ENCODE results near the gene IRF5.

IRF5 gene

DNA sequence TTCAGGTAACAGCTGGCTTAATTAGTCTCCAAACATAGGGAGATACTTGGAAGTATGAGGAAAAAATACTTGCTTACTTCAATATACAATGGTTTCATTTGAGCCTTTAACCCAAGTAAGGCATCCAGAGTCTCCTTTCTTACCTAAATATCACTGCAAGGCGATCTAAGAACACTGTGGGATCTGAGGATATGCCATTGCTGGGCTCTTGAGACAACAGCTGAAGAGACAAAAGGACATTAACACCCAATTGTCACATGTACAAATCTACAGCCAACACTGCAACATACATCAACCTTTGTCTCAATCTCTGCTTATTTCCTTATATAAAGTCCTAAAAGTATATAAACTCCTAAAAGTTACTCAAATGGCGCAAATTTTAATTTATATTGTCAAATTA is 44.4 kb downstream of the IRF5 start:
- Histone ChIP-seq H3K14ac (ENCODE audit: low read length) (no peak overlapping the region), H2BK120ac (ENCODE audit: insufficient read depth, low read length, poor library complexity) (no peak overlapping the region), H2AFZ (ENCODE audit: insufficient read depth, low read length, poor library complexity) (no peak overlapping the region), H3K4me2 (ENCODE audit: low read length) (no peak overlapping the region), H4K12ac (ENCODE audit: low read depth, low read length) (no peak overlapping the region), H4K8ac (ENCODE audit: low read depth, low read length) (no peak overlapping the region), H4K91ac (ENCODE audit: low read depth, low read length) (no peak overlapping the region), H2AK5ac (ENCODE audit: low read length) (no peak overlapping the region), H2BK12ac (ENCODE audit: low read length) (no peak overlapping the region), H3K79me1 (ENCODE audit: low read length) (no peaks in the 10 kb centered on the region), H3K9ac (ENCODE audit: low read length) (no peak overlapping the region), H3K4ac (ENCODE audit: low read depth, low read length) (no peak overlapping the region), H2BK5ac (ENCODE audit: low read depth, low read length, poor library complexity) (no peak overlapping the region), H3K23ac (ENCODE audit: low read length) (no peak overlapping the region), H3K18ac (ENCODE audit: low read length) (no peak overlapping the region), H3K4me1 (ENCODE audit: control insufficient read depth in 1 of 2, insufficient read depth in 2 of 2, low read length in 2 of 2) (no peaks in the 10 kb centered on the region), H3K9me3 (ENCODE audit: insufficient read depth, low read depth, low read length) (no peaks in the 10 kb centered on the region), H3K36me3 (ENCODE audit: control insufficient read depth in 1 of 2, insufficient read depth in 2 of 2, low read length in 2 of 2) (peaks cover 15 to 33% of the 10 kb centered on the region in 2 experiments), H3K4me3 (ENCODE audit: low read depth, low read length) (no peak overlapping the region), H3K27me3 (ENCODE audit: insufficient read depth, low read length) (no peaks in the 10 kb centered on the region), H3K79me2 (ENCODE audit: control insufficient read depth, insufficient read depth, low read length, poor library complexity) (no peaks in the 10 kb centered on the region), H3K27ac (ENCODE audit: low read depth, low read length) (no peak overlapping the region)
- WGBS (ENCODE audit: extremely low coverage, insufficient coverage, insufficient read length): no CpG with 5 or more reads among the region's 2 CpGs
- DNase-seq: no peak

DNA sequence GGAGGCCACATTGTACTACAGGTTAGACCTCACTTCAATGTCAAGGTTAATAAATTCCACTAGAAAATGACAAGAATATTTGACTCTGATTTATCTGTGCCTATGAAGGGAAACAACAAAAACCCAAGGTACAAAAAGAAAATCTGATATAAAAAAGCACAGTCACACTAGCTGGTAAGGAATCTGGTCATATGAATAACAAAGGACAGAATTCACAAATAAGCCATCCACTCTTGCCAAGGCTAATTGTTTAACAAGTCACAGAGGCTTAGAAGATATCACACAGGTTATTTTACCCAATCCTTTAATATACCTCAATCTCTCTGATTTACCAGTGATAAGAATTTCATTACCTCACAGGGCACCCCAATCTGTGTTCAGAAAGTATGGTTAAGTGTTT is 47.9 kb downstream of the IRF5 start:
- H3K18ac ChIP-seq (ENCODE audit: low read length): no peak overlapping the region

DNA sequence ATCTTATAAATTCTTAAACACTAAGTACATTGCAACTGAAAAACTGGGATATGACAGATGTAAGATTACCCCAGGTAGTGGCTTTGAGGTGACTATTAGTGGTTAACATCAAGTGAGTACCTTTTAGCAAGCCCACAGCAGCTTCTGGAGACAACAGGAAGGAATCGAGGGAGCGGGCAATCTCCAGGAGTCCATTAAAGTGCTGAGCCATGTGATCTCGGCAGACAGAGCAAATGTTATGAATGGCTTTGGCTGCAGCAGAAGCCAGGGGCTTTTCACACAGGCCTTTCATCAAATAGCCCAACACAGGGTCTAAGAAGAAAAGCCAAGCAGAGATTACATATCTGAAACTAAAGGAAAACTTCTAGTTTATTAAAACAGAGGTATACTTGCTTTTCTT is 48.9 kb downstream of the IRF5 start:
- Histone ChIP-seq H3K9me3 (ENCODE audit: insufficient read depth, low read depth, low read length) (no peaks in the 10 kb centered on the region), H3K27me3 (ENCODE audit: insufficient read depth, low read length) (no peaks in the 10 kb centered on the region), H3K14ac (ENCODE audit: low read length) (no peak overlapping the region), H2BK120ac (ENCODE audit: insufficient read depth, low read length, poor library complexity) (no peak overlapping the region), H3K18ac (ENCODE audit: low read length) (no peak overlapping the region), H3K4me3 (ENCODE audit: low read depth, low read length) (no peak overlapping the region), H3K27ac (ENCODE audit: low read depth, low read length) (no peak overlapping the region), H3K36me3 (ENCODE audit: control insufficient read depth in 1 of 2, insufficient read depth in 2 of 2, low read length in 2 of 2) (peaks cover 17 to 22% of the 10 kb centered on the region in 2 experiments), H3K23ac (ENCODE audit: low read length) (no peak overlapping the region), H3K9ac (ENCODE audit: low read length) (no peak overlapping the region), H2AFZ (ENCODE audit: insufficient read depth, low read length, poor library complexity) (no peak overlapping the region), H3K4me1 (ENCODE audit: control insufficient read depth in 1 of 2, insufficient read depth in 2 of 2, low read length in 2 of 2) (no peaks in the 10 kb centered on the region), H2AK5ac (ENCODE audit: low read length) (no peak overlapping the region), H3K4ac (ENCODE audit: low read depth, low read length) (no peak overlapping the region), H4K12ac (ENCODE audit: low read depth, low read length) (no peak overlapping the region), H2BK5ac (ENCODE audit: low read depth, low read length, poor library complexity) (no peak overlapping the region), H2BK12ac (ENCODE audit: low read length) (no peak overlapping the region), H4K91ac (ENCODE audit: low read depth, low read length) (no peak overlapping the region), H3K79me1 (ENCODE audit: low read length) (no peaks in the 10 kb centered on the region), H3K4me2 (ENCODE audit: low read length) (no peak overlapping the region), H4K8ac (ENCODE audit: low read depth, low read length) (no peak overlapping the region), H3K79me2 (ENCODE audit: control insufficient read depth, insufficient read depth, low read length, poor library complexity) (no peaks in the 10 kb centered on the region)
- WGBS (ENCODE audit: extremely low coverage, insufficient coverage, insufficient read length): no CpG with 5 or more reads among the region's 3 CpGs
- DNase-seq: no peak

More for the DNA sequence above, 47.9 kb downstream of the IRF5 start:
- no peak overlapping the region for H3K9ac ChIP-seq (ENCODE audit: low read length)
- H4K12ac ChIP-seq (ENCODE audit: low read depth, low read length): no peak overlapping the region
- no peaks in the 10 kb centered on the region for H3K4me1 ChIP-seq (ENCODE audit: control insufficient read depth in 1 of 2, insufficient read depth in 2 of 2, low read length in 2 of 2)
- H3K23ac ChIP-seq (ENCODE audit: low read length): no peak overlapping the region
- H3K4me3 ChIP-seq (ENCODE audit: low read depth, low read length): no peak overlapping the region
- no peak overlapping the region for H2BK5ac ChIP-seq (ENCODE audit: low read depth, low read length, poor library complexity)
- H4K8ac ChIP-seq (ENCODE audit: low read depth, low read length): no peak overlapping the region
- no peak overlapping the region for H2AK5ac ChIP-seq (ENCODE audit: low read length)
- H3K79me1 ChIP-seq (ENCODE audit: low read length): no peaks in the 10 kb centered on the region
- H3K4me2 ChIP-seq (ENCODE audit: low read length): no peak overlapping the region
- no peak overlapping the region for H2BK12ac ChIP-seq (ENCODE audit: low read length)
- H3K36me3 ChIP-seq (ENCODE audit: control insufficient read depth in 1 of 2, insufficient read depth in 2 of 2, low read length in 2 of 2): peaks cover 17 to 23% of the 10 kb centered on the region in 2 experiments
- no peak overlapping the region for H2BK120ac ChIP-seq (ENCODE audit: insufficient read depth, low read length, poor library complexity)
- no peaks in the 10 kb centered on the region for H3K79me2 ChIP-seq (ENCODE audit: control insufficient read depth, insufficient read depth, low read length, poor library complexity)
- no peak overlapping the region for H4K91ac ChIP-seq (ENCODE audit: low read depth, low read length)
- DNase-seq: no peak
- no peaks in the 10 kb centered on the region for H3K27me3 ChIP-seq (ENCODE audit: insufficient read depth, low read length)
- no peak overlapping the region for H3K14ac ChIP-seq (ENCODE audit: low read length)
- H3K4ac ChIP-seq (ENCODE audit: low read depth, low read length): no peak overlapping the region
- H3K27ac ChIP-seq (ENCODE audit: low read depth, low read length): no peak overlapping the region
- no peak overlapping the region for H2AFZ ChIP-seq (ENCODE audit: insufficient read depth, low read length, poor library complexity)
- H3K9me3 ChIP-seq (ENCODE audit: insufficient read depth, low read depth, low read length): no peaks in the 10 kb centered on the region

DNA sequence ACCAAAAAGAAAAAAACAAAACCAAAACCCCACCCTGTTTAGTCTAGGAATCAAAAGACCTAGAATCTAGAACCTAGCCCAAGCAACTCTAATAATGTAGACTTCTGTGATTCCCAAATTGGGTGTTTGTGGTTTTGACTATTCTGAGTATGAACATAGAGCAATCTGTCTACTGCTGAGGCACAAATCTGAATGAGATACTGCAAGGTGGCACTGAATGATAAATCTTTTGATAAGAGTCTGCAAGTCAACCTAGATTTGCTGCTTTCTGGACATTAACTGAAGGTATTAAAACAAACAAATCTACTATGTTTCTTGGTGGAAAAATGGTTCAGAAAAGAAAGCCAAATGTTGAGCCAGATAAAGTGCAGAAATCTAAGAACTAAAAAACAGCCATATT is 50.6 kb downstream of the IRF5 start:
- no peak for DNase-seq
- no peak overlapping the region for H2BK5ac ChIP-seq (ENCODE audit: low read depth, low read length, poor library complexity)

More for the DNA sequence above, 50.6 kb downstream of the IRF5 start:
- no peak overlapping the region for H2AK5ac ChIP-seq (ENCODE audit: low read length)
- no peak overlapping the region for H3K4me2 ChIP-seq (ENCODE audit: low read length)
- no peak overlapping the region for H3K4ac ChIP-seq (ENCODE audit: low read depth, low read length)
- no peak overlapping the region for H2AFZ ChIP-seq (ENCODE audit: insufficient read depth, low read length, poor library complexity)
- no peak overlapping the region for H2BK120ac ChIP-seq (ENCODE audit: insufficient read depth, low read length, poor library complexity)
- peaks cover 14 to 15% of the 10 kb centered on the region in 2 experiments for H3K36me3 ChIP-seq (ENCODE audit: control insufficient read depth in 1 of 2, insufficient read depth in 2 of 2, low read length in 2 of 2)
- H3K9ac ChIP-seq (ENCODE audit: low read length): no peak overlapping the region
- no peak overlapping the region for H4K8ac ChIP-seq (ENCODE audit: low read depth, low read length)
- H3K18ac ChIP-seq (ENCODE audit: low read length): no peak overlapping the region
- H3K14ac ChIP-seq (ENCODE audit: low read length): no peak overlapping the region
- H3K27ac ChIP-seq (ENCODE audit: low read depth, low read length): no peak overlapping the region
- H4K12ac ChIP-seq (ENCODE audit: low read depth, low read length): no peak overlapping the region
- no peak overlapping the region for H3K23ac ChIP-seq (ENCODE audit: low read length)
- no peaks in the 10 kb centered on the region for H3K27me3 ChIP-seq (ENCODE audit: insufficient read depth, low read length)
- H3K9me3 ChIP-seq (ENCODE audit: insufficient read depth, low read depth, low read length): no peaks in the 10 kb centered on the region
- H3K79me2 ChIP-seq (ENCODE audit: control insufficient read depth, insufficient read depth, low read length, poor library complexity): no peaks in the 10 kb centered on the region
- H2BK12ac ChIP-seq (ENCODE audit: low read length): no peak overlapping the region
- no peaks in the 10 kb centered on the region for H3K79me1 ChIP-seq (ENCODE audit: low read length)
- H3K4me1 ChIP-seq (ENCODE audit: control insufficient read depth in 1 of 2, insufficient read depth in 2 of 2, low read length in 2 of 2): no peaks in the 10 kb centered on the region
- H4K91ac ChIP-seq (ENCODE audit: low read depth, low read length): no peak overlapping the region
- no peak overlapping the region for H3K4me3 ChIP-seq (ENCODE audit: low read depth, low read length)
